ENCODE measurements around the gene KCNIP3. TPM values are rescaled to one million over a fixed set of nuclear protein-coding genes. Genes with fewer than 3 reads are reported as not detected.

Gene KCNIP3
- total and polyA plus RNA-seq, 4 donors: 1.8 to 2.7 (median 2.1) TPM

- Histone ChIP-seq H3K27ac (ENCODE audit: low read depth in 1 of 2, low read length in 1 of 2) (no peak overlapping the region), H3K9me3 (ENCODE audit: control insufficient read depth in 4 of 4, insufficient read depth in 3 of 4, low read length in 3 of 4) (no peaks in the 10 kb centered on the region), H3K36me3 (ENCODE audit: control insufficient read depth in 4 of 4, insufficient read depth in 4 of 4, low read length in 4 of 4) (no peaks in the 10 kb centered on the region), H3K27me3 (ENCODE audit: control insufficient read depth in 3 of 3, insufficient read depth in 3 of 3, low read length in 2 of 3) (no peaks in the 10 kb centered on the region), H3K4me1 (ENCODE audit: control insufficient read depth in 5 of 5, insufficient read depth in 5 of 5, low read length in 5 of 5) (peaks cover 0 to 5% (median 0%) of the 10 kb centered on the region in 5 donors), H3K9ac (ENCODE audit: insufficient read depth in 1 of 2, low read length in 2 of 2) (no peak overlapping the region), H3K4me3 (no peak overlapping the region)
- ATAC-seq (ENCODE audit: insufficient read depth, low FRiP score): no peak
- 91 to 95% methylated on average over 19 of the region's 19 CpGs for WGBS, 2 donors
- no peak for DNase-seq
- no peak for TF ChIP-seq CTCF (IDR thresholded peaks at IDR 0.05; ENCODE audit: control extremely low read depth, extremely low read depth)
Measured at GRCh38 chr2:95279435-95280035, 17.6 kb upstream of the KCNIP3 start.

- Histone ChIP-seq H3K36me3 (ENCODE audit: control insufficient read depth in 4 of 4, insufficient read depth in 4 of 4, low read length in 4 of 4) (no peaks in the 10 kb centered on the region), H3K4me3 (no peak overlapping the region), H3K9ac (ENCODE audit: insufficient read depth in 1 of 2, low read length in 2 of 2) (no peak overlapping the region), H3K4me1 (ENCODE audit: control insufficient read depth in 5 of 5, insufficient read depth in 5 of 5, low read length in 5 of 5) (peaks cover 0 to 3% (median 0%) of the 10 kb centered on the region in 5 donors), H3K27ac (ENCODE audit: low read depth in 1 of 2, low read length in 1 of 2) (no peak overlapping the region), H3K9me3 (ENCODE audit: control insufficient read depth in 4 of 4, insufficient read depth in 3 of 4, low read length in 3 of 4) (no peaks in the 10 kb centered on the region), H3K27me3 (ENCODE audit: control insufficient read depth in 3 of 3, insufficient read depth in 3 of 3, low read length in 2 of 3) (no peaks in the 10 kb centered on the region)
- ATAC-seq (ENCODE audit: insufficient read depth, low FRiP score) (no peak), DNase-seq (no peak)
- WGBS, 2 donors: 88 to 90% methylated on average over 8 of the region's 8 CpGs
- TF ChIP-seq CTCF (IDR thresholded peaks at IDR 0.05; ENCODE audit: control extremely low read depth, extremely low read depth): no peak
Measured at GRCh38 chr2:95281071-95281470, 16.1 kb upstream of the KCNIP3 start.

GRCh38 chr2:95281786-95282185, 15.4 kb upstream of the KCNIP3 start:
- no peak overlapping the region for H3K27ac ChIP-seq (ENCODE audit: low read depth in 1 of 2, low read length in 1 of 2)
- 94% methylated on average over 8 of the region's 8 CpGs for WGBS, 2 donors
- H3K9ac ChIP-seq (ENCODE audit: insufficient read depth in 1 of 2, low read length in 2 of 2): no peak overlapping the region
- no peaks in the 10 kb centered on the region for H3K36me3 ChIP-seq (ENCODE audit: control insufficient read depth in 4 of 4, insufficient read depth in 4 of 4, low read length in 4 of 4)
- TF ChIP-seq CTCF (IDR thresholded peaks at IDR 0.05; ENCODE audit: control extremely low read depth, extremely low read depth): no peak
- no peak overlapping the region for H3K4me3 ChIP-seq
- no peaks in the 10 kb centered on the region for H3K9me3 ChIP-seq (ENCODE audit: control insufficient read depth in 4 of 4, insufficient read depth in 3 of 4, low read length in 3 of 4)
- no peaks in the 10 kb centered on the region for H3K27me3 ChIP-seq (ENCODE audit: control insufficient read depth in 3 of 3, insufficient read depth in 3 of 3, low read length in 2 of 3)
- ATAC-seq (ENCODE audit: insufficient read depth, low FRiP score) (no peak), DNase-seq (no peak)
- peaks cover 0 to 3% (median 0%) of the 10 kb centered on the region in 5 donors for H3K4me1 ChIP-seq (ENCODE audit: control insufficient read depth in 5 of 5, insufficient read depth in 5 of 5, low read length in 5 of 5)

GRCh38 chr2:95282458-95282857, 14.7 kb upstream of the KCNIP3 start:
- H3K4me1 ChIP-seq (ENCODE audit: control insufficient read depth in 5 of 5, insufficient read depth in 5 of 5, low read length in 5 of 5): no peaks in the 10 kb centered on the region
- no peaks in the 10 kb centered on the region for H3K27me3 ChIP-seq (ENCODE audit: control insufficient read depth in 3 of 3, insufficient read depth in 3 of 3, low read length in 2 of 3)
- no peaks in the 10 kb centered on the region for H3K9me3 ChIP-seq (ENCODE audit: control insufficient read depth in 4 of 4, insufficient read depth in 3 of 4, low read length in 3 of 4)
- no peaks in the 10 kb centered on the region for H3K36me3 ChIP-seq (ENCODE audit: control insufficient read depth in 4 of 4, insufficient read depth in 4 of 4, low read length in 4 of 4)
- ATAC-seq (ENCODE audit: insufficient read depth, low FRiP score): no peak
- no peak for TF ChIP-seq CTCF (IDR thresholded peaks at IDR 0.05; ENCODE audit: control extremely low read depth, extremely low read depth)
- no peak for DNase-seq
- H3K9ac ChIP-seq (ENCODE audit: insufficient read depth in 1 of 2, low read length in 2 of 2): no peak overlapping the region
- no peak overlapping the region for H3K4me3 ChIP-seq
- WGBS, 2 donors: 59 to 64% methylated on average over 3 of the region's 3 CpGs
- H3K27ac ChIP-seq (ENCODE audit: low read depth in 1 of 2, low read length in 1 of 2): no peak overlapping the region
